K562 (cell line): ENCODE measurements around the gene SYNPO. TPM values are rescaled to one million over a fixed set of nuclear protein-coding genes. Genes with fewer than 3 reads are reported as not detected.

Experiments used
- ARHGAP35 ChIP-seq: fragments of 450-650 bp; IDR thresholded peaks from 2 replicates; pipeline ENCODE4 v1.6.1; 2018; ENCODE audit not compliant: partially characterized antibody
- ATF4 ChIP-seq: fragments of 450-650 bp; formaldehyde crosslinking; IDR thresholded peaks from 2 replicates; pipeline ENCODE4 v1.4.0; 2022; ENCODE audit warnings: mild to moderate bottlenecking, moderate library complexity
- CEBPG ChIP-seq, 3 experiments: fragments of 200-800 bp in 1 of 3; sonication (Bioruptor generic) in 1 of 3; sonication (generic) in 1 of 3; formaldehyde crosslinking in 1 of 3; IDR thresholded peaks in 2 of 3; conservative IDR thresholded peaks in 1 of 3; 2 replicates each; pipeline versions ENCODE4 v1.6.1 to v1.8.0; 2016 to 2022; ENCODE audit warnings: missing compliant biosample characterization in 2 of 3, missing genetic modification characterization in 2 of 3, mild to moderate bottlenecking in 1 of 3, missing genetic modification reagents in 1 of 3
- HOXB6 ChIP-seq: fragments of 250-450 bp; sonication (Bioruptor Pico); IDR thresholded peaks from 2 replicates; pipeline ENCODE4 v1.5.1; 2022; ENCODE audit warnings: mild to moderate bottlenecking, borderline replicate concordance
- PHF8 ChIP-seq: fragments of 200-600 bp; sonication (generic); IDR thresholded peaks from 2 replicates; pipeline ENCODE4 v1.6.1; 2012; ENCODE audit warnings: mixed run types, mild to moderate bottlenecking, inconsistent platforms, low read length, moderate library complexity, borderline replicate concordance
- USF2 ChIP-seq: sonication (generic); formaldehyde crosslinking; IDR thresholded peaks from 2 replicates; pipeline ENCODE4 v1.5.0; 2020; ENCODE audit warnings: missing genetic modification reagents
- ZNF121 ChIP-seq: sonication (generic); formaldehyde crosslinking; conservative IDR thresholded peaks from 2 replicates; pipeline ENCODE4 v1.8.0; 2022; ENCODE audit warnings: missing genetic modification reagents
- ZNF224 ChIP-seq: sonication (generic); formaldehyde crosslinking; IDR thresholded peaks from 2 replicates; pipeline ENCODE4 v1.8.0; 2022; ENCODE audit warnings: mild to moderate bottlenecking, missing genetic modification reagents
- ZNF354B ChIP-seq: fragments of 250-450 bp; sonication (Bioruptor Pico); IDR thresholded peaks from 2 replicates; pipeline ENCODE4 v1.4.0; 2020
- polyA plus RNA-seq, 8 experiments: library from polyadenylated mRNA; depleted of rRNA in 4 of 8; stranded (reverse) in 5 of 8; unstranded in 3 of 8; fragments of >200 nt; fragmentation: Nextera tagmentation in 2 of 8; fragmentation: Illumina TruSeq in 1 of 8; extraction: Ambion mirVana in 2 of 8; extraction: Trizol in 1 of 8; gene quantifications; 2 replicates each; pipeline versions ENCODE4 v1.2.1 to v1.2.3, GENCODE V29; 2011 to 2014; ENCODE audit warnings: inconsistent platforms in 1 of 8, missing spikeins in 1 of 8
- total RNA-seq, 7 experiments: library from RNA; depleted of rRNA in 6 of 7; stranded (reverse); fragments of >200 nt in 6 of 7; fragmentation: Illumina TruSeq in 2 of 7; extraction: Trizol in 2 of 7; gene quantifications; 2 replicates each; pipeline versions ENCODE4 v1.2.1 to v1.2.3, GENCODE V29; 2011 to 2021; ENCODE audit warnings: low replicate concordance in 1 of 7
- TF ChIP-seq, protein P1 (sequence below): sonication (generic); formaldehyde crosslinking; IDR thresholded peaks from 2 replicates; pipeline ENCODE4 v1.9.0; 2022; ENCODE audit warnings: mild to moderate bottlenecking, missing genetic modification reagents

SYNPO gene
- total and polyA plus RNA-seq, 9 of the 15 experiments (the other 6 are each of a cell fraction or from before 2014, with no cell fraction given): 0.01 to 0.31 (median 0.03) TPM; not detected in 4

- no peak for TF ChIP-seq ATF4 (CRISPR knock-in tag)
- TF ChIP-seq CEBPG (CRISPR knock-in tag; IDR thresholded peaks at IDR 0.05): no peak
- TF ChIP-seq CEBPG (tag; conservative IDR thresholded peaks at IDR 0.05 in 1 of 2, IDR thresholded peaks at IDR 0.05 in 1 of 2): no peak
- TF ChIP-seq ZNF224: no peak
- TF ChIP-seq HOXB6 (CRISPR knock-in tag): no peak
- no peak for TF ChIP-seq ZNF121 (CRISPR knock-in tag)
- TF ChIP-seq PHF8: no peak
- TF ChIP-seq USF2 (CRISPR knock-in tag): 0 out of 2 replicates have a peak, but pooled peaks have one; percentile 38
- no peak for TF ChIP-seq ARHGAP35
- TF ChIP-seq, protein P1, sequence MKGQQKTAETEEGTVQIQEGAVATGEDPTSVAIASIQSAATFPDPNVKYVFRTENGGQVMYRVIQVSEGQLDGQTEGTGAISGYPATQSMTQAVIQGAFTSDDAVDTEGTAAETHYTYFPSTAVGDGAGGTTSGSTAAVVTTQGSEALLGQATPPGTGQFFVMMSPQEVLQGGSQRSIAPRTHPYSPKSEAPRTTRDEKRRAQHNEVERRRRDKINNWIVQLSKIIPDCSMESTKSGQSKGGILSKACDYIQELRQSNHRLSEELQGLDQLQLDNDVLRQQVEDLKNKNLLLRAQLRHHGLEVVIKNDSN: peak; percentile 60
- TF ChIP-seq ZNF354B (CRISPR knock-in tag): no peak
Measured at GRCh38 chr5:150598821-150599273, 41.6 kb upstream of the SYNPO start (continued).
